ENCODE measurements around the gene PRKCA.

DNA sequence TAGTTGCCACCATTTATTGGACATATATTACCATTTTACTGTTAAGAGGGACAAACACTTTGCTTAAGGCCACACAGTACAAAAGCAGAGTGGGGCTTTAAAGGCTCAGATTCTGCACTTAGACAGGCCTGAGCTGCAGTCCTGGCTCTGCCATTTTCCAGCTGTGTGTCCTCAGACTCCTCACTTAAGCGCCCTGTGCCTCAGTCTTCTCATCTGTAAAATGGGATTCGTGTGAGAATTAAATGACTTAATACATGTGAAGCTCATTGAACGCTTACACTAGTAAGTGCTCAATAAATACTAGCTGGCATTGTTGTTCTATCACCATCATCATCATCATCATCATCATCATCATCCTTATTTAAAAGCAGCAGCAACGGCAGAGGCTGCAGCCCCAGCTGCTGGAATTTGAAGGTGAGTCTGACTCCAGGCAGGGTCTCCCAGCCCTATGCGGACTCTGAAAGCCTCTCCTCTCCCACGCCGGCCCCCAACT, 532.1 kb downstream of the PRKCA start:
- TF ChIP-seq MYC (IDR thresholded peaks at IDR 0.05; ENCODE audit: low read depth, low read length) (no peak), POLR2A (IDR thresholded peaks at IDR 0.05; ENCODE audit: low read depth, low read length) (no peak), POLR2AphosphoS5 (IDR thresholded peaks at IDR 0.05; ENCODE audit: insufficient read depth, low read depth, low read length) (no peak), EZH2 (IDR thresholded peaks at IDR 0.05; ENCODE audit: borderline replicate concordance, low read depth, low read length, severe bottlenecking) (no peak), JUN (IDR thresholded peaks at IDR 0.05; ENCODE audit: borderline replicate concordance, insufficient read depth, insufficient read length, low read depth) (no peak), GATA2 (IDR thresholded peaks at IDR 0.05; ENCODE audit: insufficient read depth, insufficient read length, low read depth, low read length) (no peak)
- TF ChIP-seq, protein P1, sequence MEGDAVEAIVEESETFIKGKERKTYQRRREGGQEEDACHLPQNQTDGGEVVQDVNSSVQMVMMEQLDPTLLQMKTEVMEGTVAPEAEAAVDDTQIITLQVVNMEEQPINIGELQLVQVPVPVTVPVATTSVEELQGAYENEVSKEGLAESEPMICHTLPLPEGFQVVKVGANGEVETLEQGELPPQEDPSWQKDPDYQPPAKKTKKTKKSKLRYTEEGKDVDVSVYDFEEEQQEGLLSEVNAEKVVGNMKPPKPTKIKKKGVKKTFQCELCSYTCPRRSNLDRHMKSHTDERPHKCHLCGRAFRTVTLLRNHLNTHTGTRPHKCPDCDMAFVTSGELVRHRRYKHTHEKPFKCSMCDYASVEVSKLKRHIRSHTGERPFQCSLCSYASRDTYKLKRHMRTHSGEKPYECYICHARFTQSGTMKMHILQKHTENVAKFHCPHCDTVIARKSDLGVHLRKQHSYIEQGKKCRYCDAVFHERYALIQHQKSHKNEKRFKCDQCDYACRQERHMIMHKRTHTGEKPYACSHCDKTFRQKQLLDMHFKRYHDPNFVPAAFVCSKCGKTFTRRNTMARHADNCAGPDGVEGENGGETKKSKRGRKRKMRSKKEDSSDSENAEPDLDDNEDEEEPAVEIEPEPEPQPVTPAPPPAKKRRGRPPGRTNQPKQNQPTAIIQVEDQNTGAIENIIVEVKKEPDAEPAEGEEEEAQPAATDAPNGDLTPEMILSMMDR (IDR thresholded peaks at IDR 0.05; ENCODE audit: extremely low read depth in 1 of 2, insufficient read depth in 1 of 2, low read depth in 1 of 2, low read length in 2 of 2), result no peak
- TF ChIP-seq, protein P2, sequence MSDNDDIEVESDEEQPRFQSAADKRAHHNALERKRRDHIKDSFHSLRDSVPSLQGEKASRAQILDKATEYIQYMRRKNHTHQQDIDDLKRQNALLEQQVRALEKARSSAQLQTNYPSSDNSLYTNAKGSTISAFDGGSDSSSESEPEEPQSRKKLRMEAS (IDR thresholded peaks at IDR 0.05; ENCODE audit: insufficient read depth, insufficient read length), result no peak

All from endothelial cell of umbilical vein (primary cell).